Smooth muscle cell (in vitro differentiated cells): Measurements from ENCODE around the gene ALDH3B1. TPM values are rescaled to one million over a fixed set of nuclear protein-coding genes. Genes with fewer than 3 reads are reported as not detected.

ENCODE experiments used
- DNase-seq: peaks from one replicate; lab custom pipeline; 2025; ENCODE audit not compliant: unreplicated experiment; lab: John Stamatoyannopoulos, UW
- H2AFZ ChIP-seq: fragments of 200-600 bp; sonication (generic); 2 replicates; pipeline ENCODE4 v1.6.0; 2016; ENCODE audit warnings: antibody characterized with exemption, low read depth, mild to moderate bottlenecking
- H3F3A ChIP-seq: fragments of 200-600 bp; sonication (generic); 2 replicates; pipeline ENCODE4 v1.6.0; 2017; ENCODE audit warnings: antibody characterized with exemption, low read depth
- H3K27ac ChIP-seq: fragments of 200-600 bp; sonication (generic); 2 replicates; pipeline ENCODE4 v1.5.1; 2016; ENCODE audit warnings: low read depth, mild to moderate bottlenecking
- H3K27me3 ChIP-seq: fragments of 200-600 bp; sonication (generic); 2 replicates; pipeline ENCODE4 v1.6.1; 2016; ENCODE audit warnings: low read depth, mild to moderate bottlenecking
- H3K36me3 ChIP-seq: fragments of 200-600 bp; sonication (generic); 2 replicates; pipeline ENCODE4 v1.5.1; 2016; ENCODE audit warnings: low read depth
- H3K4me1 ChIP-seq: fragments of 200-600 bp; sonication (generic); 2 replicates; pipeline ENCODE4 v1.5.1; 2016; ENCODE audit warnings: low read depth
- H3K4me2 ChIP-seq: fragments of 200-600 bp; sonication (generic); 2 replicates; pipeline ENCODE4 v1.6.0; 2016; ENCODE audit warnings: mild to moderate bottlenecking
- H3K4me3 ChIP-seq: fragments of 200-600 bp; sonication (generic); 2 replicates; pipeline ENCODE4 v1.5.1; 2016; ENCODE audit warnings: mild to moderate bottlenecking
- H3K79me2 ChIP-seq: fragments of 200-600 bp; sonication (generic); 2 replicates; pipeline ENCODE4 v1.6.0; 2016; ENCODE audit warnings: low read depth, mild to moderate bottlenecking
- H3K9ac ChIP-seq: fragments of 200-600 bp; sonication (generic); 2 replicates; pipeline ENCODE4 v1.6.0; 2016; ENCODE audit warnings: low read depth
- H3K9me3 ChIP-seq: fragments of 200-600 bp; sonication (generic); replicated peaks from 2 replicates; pipeline ENCODE4 v1.5.1; 2016; ENCODE audit warnings: low read depth
- H4K20me1 ChIP-seq: fragments of 200-600 bp; sonication (generic); 2 replicates; pipeline ENCODE4 v1.6.0; 2016; ENCODE audit warnings: low read depth
- CTCF ChIP-seq: fragments of 200-600 bp; sonication (generic); IDR thresholded peaks from 2 replicates; pipeline ENCODE4 v1.5.1; 2017; ENCODE audit warnings: borderline replicate concordance, mild to moderate bottlenecking, antibody characterized with exemption; ENCODE audit not compliant: insufficient read depth, poor library complexity, severe bottlenecking
- WGBS: methylation state at CpG from one replicate; pipeline ENCODE4 v1.1.7; 2016; ENCODE audit warnings: low lambda C conversion rate; 5-methylcytosine and 5-hydroxymethylcytosine counted together
- polyA plus RNA-seq: library from polyadenylated mRNA; unstranded; fragments of >200 nt; fragmentation: Nextera tagmentation; extraction: Ambion mirVana; gene quantifications from 2 replicates; pipeline ENCODE4 v1.2.1, GENCODE V29; 2016
- total RNA-seq: library from RNA; depleted of rRNA; stranded (reverse); fragments of >200 nt; gene quantifications from 2 replicates; pipeline ENCODE4 v1.2.3, GENCODE V29; 2014

ALDH3B1 gene
- total and polyA plus RNA-seq, 2 experiments from 2014 or later = 8.8 to 9.9 TPM

- Histone ChIP-seq H3K4me2 (no peak overlapping the region), H3K27ac (no peak overlapping the region), H3K27me3 (no peaks in the 10 kb centered on the region), H2AFZ (no peak overlapping the region), H3K79me2 (no peaks in the 10 kb centered on the region), H3K9ac (no peak overlapping the region), H3K9me3 (no peaks in the 10 kb centered on the region), H3K4me3 (no peak overlapping the region), H3K36me3 (no peaks in the 10 kb centered on the region), H3K4me1 (no peaks in the 10 kb centered on the region), H4K20me1 (no peaks in the 10 kb centered on the region), H3F3A (peaks cover 10% of the 10 kb centered on the region)
- no peak for TF ChIP-seq CTCF
- DNase-seq = no peak
- 92% methylated on average over 18 of the region's 18 CpGs for WGBS
Observed at GRCh38 chr11:68050371-68050841, 40.3 kb downstream of the ALDH3B1 start.

DNA sequence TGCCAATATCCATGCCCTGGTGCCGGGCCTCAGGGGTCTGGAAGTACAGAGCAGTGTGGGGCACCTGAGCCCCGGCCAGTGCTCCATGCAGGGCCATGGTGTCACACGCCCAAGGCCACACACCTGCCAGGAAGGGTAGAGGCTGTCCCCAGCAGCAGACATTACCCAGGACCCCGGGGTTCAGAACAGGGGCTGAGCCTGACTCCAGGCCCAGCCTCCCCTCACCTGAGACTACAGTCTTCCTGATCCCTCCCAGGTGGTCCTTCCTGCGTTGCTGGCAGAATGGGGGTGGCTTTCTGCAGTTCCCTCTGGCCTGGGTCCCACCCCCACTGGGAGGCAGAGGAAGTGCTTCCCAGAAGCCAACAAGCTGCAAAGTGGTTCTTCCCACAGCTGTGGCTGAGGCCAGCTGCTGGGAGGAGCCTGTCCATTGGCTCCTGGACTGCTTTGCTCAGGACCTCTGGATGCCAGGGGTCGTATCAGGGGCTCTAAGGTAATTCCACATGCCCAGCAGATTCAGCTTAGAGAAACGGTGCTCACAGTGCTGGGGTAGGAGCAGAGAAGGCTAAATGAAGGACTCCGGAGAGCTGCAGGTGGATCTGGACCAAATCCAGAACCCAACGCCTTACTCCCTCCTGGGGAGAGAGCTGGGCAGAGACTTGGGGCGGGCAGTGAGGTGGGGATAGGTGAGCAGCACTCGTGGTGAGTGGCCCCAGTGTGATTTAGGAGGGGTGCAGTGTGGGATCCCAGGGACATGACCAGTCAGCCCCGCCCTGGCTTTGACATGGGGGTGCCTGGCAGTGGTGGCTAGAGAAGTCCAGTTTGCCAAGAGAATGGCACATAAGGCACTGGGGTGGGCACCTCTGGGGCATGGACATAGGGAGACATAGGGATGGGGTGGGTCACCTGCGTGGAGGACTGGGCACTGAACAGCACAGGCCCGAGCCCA lies 41.3 kb downstream of the ALDH3B1 start:
- WGBS = 92% methylated on average over 14 of the region's 14 CpGs

GRCh38 chr11:68052137-68052873 lies 42.2 kb downstream of the ALDH3B1 start:
- H3K27ac ChIP-seq = no peak overlapping the region
- H2AFZ ChIP-seq = no peak overlapping the region
- H3K9ac ChIP-seq = no peak overlapping the region
- no peaks in the 10 kb centered on the region for H3K36me3 ChIP-seq
- peaks cover 10% of the 10 kb centered on the region for H3F3A ChIP-seq
- 90% methylated on average over 15 of the region's 15 CpGs for WGBS
- no peaks in the 10 kb centered on the region for H3K4me1 ChIP-seq
- H3K4me2 ChIP-seq = no peak overlapping the region
- H3K79me2 ChIP-seq = no peaks in the 10 kb centered on the region
- no peaks in the 10 kb centered on the region for H4K20me1 ChIP-seq
- TF ChIP-seq CTCF = no peak
- DNase-seq = no peak
- no peak overlapping the region for H3K4me3 ChIP-seq
- H3K9me3 ChIP-seq = no peaks in the 10 kb centered on the region
- no peaks in the 10 kb centered on the region for H3K27me3 ChIP-seq

More for the DNA sequence above, 41.3 kb downstream of the ALDH3B1 start:
- Histone ChIP-seq H3K4me1 (no peaks in the 10 kb centered on the region), H2AFZ (no peak overlapping the region), H4K20me1 (no peaks in the 10 kb centered on the region), H3K4me2 (no peak overlapping the region), H3K9ac (no peak overlapping the region), H3K27ac (no peak overlapping the region), H3K4me3 (no peak overlapping the region), H3K9me3 (no peaks in the 10 kb centered on the region), H3K36me3 (no peaks in the 10 kb centered on the region), H3K27me3 (no peaks in the 10 kb centered on the region), H3F3A (peaks cover 10% of the 10 kb centered on the region), H3K79me2 (no peaks in the 10 kb centered on the region)
- DNase-seq = no peak
- no peak for TF ChIP-seq CTCF
